MM.1S (cell line): ENCODE results near the gene MAP3K13.
A peak's percentile ranks its signal among the peaks of the same experiment; 100 is the strongest.

Source experiments
- DNase-seq: peaks from one replicate; pipeline ENCODE4 v3.0.0-alpha.2; 2015
- H2AFZ ChIP-seq: fragments of 300-600 bp; sonication (generic); 2 replicates; pipeline ENCODE4 v1.6.0; 2016; ENCODE audit warnings: antibody characterized with exemption, low read length
- H3F3A ChIP-seq: fragments of 300-600 bp; sonication (generic); 2 replicates; pipeline ENCODE4 v1.6.1; 2016; ENCODE audit warnings: mild to moderate bottlenecking, antibody characterized with exemption, low read length, moderate library complexity, mixed read lengths; ENCODE audit not compliant: insufficient read depth
- H3K27ac ChIP-seq: fragments of 300-600 bp; sonication (generic); 2 replicates; pipeline ENCODE4 v1.5.1; 2016; ENCODE audit warnings: mild to moderate bottlenecking, low read length
- H3K27me3 ChIP-seq: fragments of 300-600 bp; sonication (generic); replicated peaks from 2 replicates; pipeline ENCODE4 v1.6.0; 2016; ENCODE audit warnings: low read length; ENCODE audit not compliant: insufficient read depth
- H3K36me3 ChIP-seq: fragments of 300-600 bp; sonication (generic); replicated peaks from 2 replicates; pipeline ENCODE4 v1.6.1; 2016; ENCODE audit warnings: mild to moderate bottlenecking, low read length, mixed read lengths; ENCODE audit not compliant: insufficient read depth
- H3K4me1 ChIP-seq: fragments of 300-600 bp; sonication (generic); 2 replicates; pipeline ENCODE4 v1.6.1; 2016; ENCODE audit warnings: low read length, mixed read lengths
- H3K4me2 ChIP-seq: fragments of 300-600 bp; sonication (generic); 2 replicates; pipeline ENCODE4 v1.6.0; 2016; ENCODE audit warnings: low read depth, low read length
- H3K4me3 ChIP-seq: fragments of 300-600 bp; sonication (generic); 2 replicates; pipeline ENCODE4 v1.5.1; 2016; ENCODE audit warnings: low read length, mixed read lengths
- H3K79me2 ChIP-seq: fragments of 300-600 bp; sonication (generic); 2 replicates; pipeline ENCODE4 v1.6.1; 2016; ENCODE audit warnings: mixed run types, low read length, mixed read lengths
- H3K9ac ChIP-seq: fragments of 300-600 bp; sonication (generic); 2 replicates; pipeline ENCODE4 v1.6.1; 2016; ENCODE audit warnings: low read length, mixed read lengths
- H3K9me2 ChIP-seq: fragments of 300-600 bp; sonication (generic); replicated peaks from 2 replicates; pipeline ENCODE4 v1.6.1; 2016; ENCODE audit warnings: mild to moderate bottlenecking, low read length, mixed read lengths; ENCODE audit not compliant: insufficient read depth
- H3K9me3 ChIP-seq: fragments of 300-600 bp; sonication (generic); replicated peaks from 2 replicates; pipeline ENCODE4 v1.6.1; 2016; ENCODE audit warnings: mild to moderate bottlenecking, low read length, mixed read lengths; ENCODE audit not compliant: insufficient read depth
- H4K20me1 ChIP-seq: fragments of 300-600 bp; sonication (generic); 2 replicates; pipeline ENCODE4 v1.6.1; 2016; ENCODE audit warnings: mild to moderate bottlenecking, low read length, moderate library complexity, mixed read lengths; ENCODE audit not compliant: insufficient read depth
- EZH2 ChIP-seq: fragments of 300-600 bp; sonication (generic); optimal IDR thresholded peaks from 2 replicates; pipeline ENCODE3; 2017; ENCODE audit warnings: low read depth, mild to moderate bottlenecking, antibody characterized with exemption, low read length, mixed read lengths
- EZH2phosphoT487 ChIP-seq: fragments of 300-600 bp; sonication (generic); IDR thresholded peaks from 2 replicates; pipeline ENCODE4 v1.6.1; 2018; ENCODE audit warnings: antibody characterized with exemption, low read length
- TF ChIP-seq, protein P1 (sequence below): fragments of 300-600 bp; sonication (generic); IDR thresholded peaks from 2 replicates; pipeline ENCODE4 v1.5.1; 2016; ENCODE audit warnings: antibody characterized with exemption, low read length, mixed read lengths

The MAP3K13 gene

GRCh38 chr3:185537369-185537970 lies 174.5 kb downstream of the MAP3K13 start:
- H3K27ac ChIP-seq, result peak overlapping the region; percentile 73
- H3K9ac ChIP-seq, result peak overlapping the region; percentile 18; the same call in 1 of the 2 replicates
- peak overlapping the region; percentile 24; the same call in 1 of the 2 replicates for H3K4me3 ChIP-seq
- H3K27me3 ChIP-seq, result no peaks in the 10 kb centered on the region
- H3K4me1 ChIP-seq, result peaks cover 17% of the 10 kb centered on the region
- no peaks in the 10 kb centered on the region for H3K36me3 ChIP-seq
- no peaks in the 10 kb centered on the region for H3K9me3 ChIP-seq
- peak overlapping the region; percentile 69 for H3K4me2 ChIP-seq
- no peaks in the 10 kb centered on the region for H3K9me2 ChIP-seq
- no peaks in the 10 kb centered on the region for H4K20me1 ChIP-seq
- no peak for TF ChIP-seq EZH2
- no peak for TF ChIP-seq EZH2phosphoT487
- TF ChIP-seq, protein P1, sequence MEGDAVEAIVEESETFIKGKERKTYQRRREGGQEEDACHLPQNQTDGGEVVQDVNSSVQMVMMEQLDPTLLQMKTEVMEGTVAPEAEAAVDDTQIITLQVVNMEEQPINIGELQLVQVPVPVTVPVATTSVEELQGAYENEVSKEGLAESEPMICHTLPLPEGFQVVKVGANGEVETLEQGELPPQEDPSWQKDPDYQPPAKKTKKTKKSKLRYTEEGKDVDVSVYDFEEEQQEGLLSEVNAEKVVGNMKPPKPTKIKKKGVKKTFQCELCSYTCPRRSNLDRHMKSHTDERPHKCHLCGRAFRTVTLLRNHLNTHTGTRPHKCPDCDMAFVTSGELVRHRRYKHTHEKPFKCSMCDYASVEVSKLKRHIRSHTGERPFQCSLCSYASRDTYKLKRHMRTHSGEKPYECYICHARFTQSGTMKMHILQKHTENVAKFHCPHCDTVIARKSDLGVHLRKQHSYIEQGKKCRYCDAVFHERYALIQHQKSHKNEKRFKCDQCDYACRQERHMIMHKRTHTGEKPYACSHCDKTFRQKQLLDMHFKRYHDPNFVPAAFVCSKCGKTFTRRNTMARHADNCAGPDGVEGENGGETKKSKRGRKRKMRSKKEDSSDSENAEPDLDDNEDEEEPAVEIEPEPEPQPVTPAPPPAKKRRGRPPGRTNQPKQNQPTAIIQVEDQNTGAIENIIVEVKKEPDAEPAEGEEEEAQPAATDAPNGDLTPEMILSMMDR, result no peak
- H3K79me2 ChIP-seq, result no peaks in the 10 kb centered on the region
- peak overlapping the region; percentile 89 for H2AFZ ChIP-seq
- DNase-seq, result peak; percentile 89
- peaks cover 24% of the 10 kb centered on the region for H3F3A ChIP-seq
